Thyroid gland (tissue), 4 donors: Measurements from ENCODE around the gene AMZ2. TPM values are rescaled to one million over a fixed set of nuclear protein-coding genes. Genes with fewer than 3 reads are reported as not detected.
"Not testable (repeated sequence)": the region's sequence is repeated elsewhere in the genome, so short reads cannot be mapped to it uniquely, and the experiment has no call there.

Source experiments
- DNase-seq, 2 donors: peaks; one replicate each; pipeline ENCODE4 v3.0.0-alpha.2; 2019
- H3K27ac ChIP-seq, 3 donors: fragments of 200-600 bp; sonication (generic); 1 replicate in 2 of 3; 2 replicates in 1 of 3; pipeline ENCODE4 v1.5.1; 2016 to 2019; ENCODE audit warnings: mild to moderate bottlenecking in 1 of 3, moderate library complexity in 1 of 3
- H3K27me3 ChIP-seq: fragments of 200-600 bp; sonication (generic); one replicate; pipeline ENCODE4 v1.5.1; 2019
- H3K36me3 ChIP-seq, 2 donors: fragments of 200-600 bp; sonication (generic); one replicate each; pipeline ENCODE4 v1.5.1; 2016 to 2019
- H3K4me1 ChIP-seq, 2 donors: fragments of 200-600 bp; sonication (generic); one replicate each; pipeline ENCODE4 v1.5.1; 2017 to 2019
- H3K4me3 ChIP-seq, 3 donors: fragments of 200-600 bp; sonication (generic); replicated peaks in 1 of 3; 1 replicate in 2 of 3; 2 replicates in 1 of 3; pipeline ENCODE4 v1.5.1; 2016; ENCODE audit warnings: mild to moderate bottlenecking in 1 of 3
- H3K9me3 ChIP-seq: fragments of 200-600 bp; sonication (generic); one replicate; pipeline ENCODE4 v1.5.1; 2017
- POLR2A ChIP-seq, 2 donors: fragments of 450-650 bp; IDR thresholded peaks; one replicate each; pipeline ENCODE4 v1.6.1; 2017; ENCODE audit warnings: antibody characterized with exemption in 2 of 2, mild to moderate bottlenecking in 2 of 2, moderate library complexity in 1 of 2
- WGBS, 2 donors: methylation state at CpG; one replicate each; pipeline ENCODE4 v1.1.5; 2017; 5-methylcytosine and 5-hydroxymethylcytosine counted together
- intact Hi-C: fragments of 100-400 bp; cut with DNase I; formaldehyde crosslinking; loops from one replicate; pipeline ENCODE4 v1.15.1; 2023
- total RNA-seq, 4 donors: library from RNA; depleted of rRNA; stranded (reverse); fragments of >200 nt; gene quantifications; one replicate each; pipeline ENCODE4 v1.2.3, GENCODE V29; 2016
- TF ChIP-seq, protein P1 (sequence below), 6 experiments: fragments of 200-600 bp in 3 of 6; fragments of 450-650 bp in 3 of 6; sonication (generic) in 3 of 6; IDR thresholded peaks; one replicate each; pipeline ENCODE4 v1.5.1; 2016 to 2019; ENCODE audit warnings: antibody characterized with exemption in 6 of 6, mild to moderate bottlenecking in 2 of 6, inconsistent platforms in 1 of 6, moderate library complexity in 1 of 6

Gene AMZ2
- total RNA-seq, 4 donors from 2014 or later: 25.0 to 72.1 (median 63.1) TPM

DNA sequence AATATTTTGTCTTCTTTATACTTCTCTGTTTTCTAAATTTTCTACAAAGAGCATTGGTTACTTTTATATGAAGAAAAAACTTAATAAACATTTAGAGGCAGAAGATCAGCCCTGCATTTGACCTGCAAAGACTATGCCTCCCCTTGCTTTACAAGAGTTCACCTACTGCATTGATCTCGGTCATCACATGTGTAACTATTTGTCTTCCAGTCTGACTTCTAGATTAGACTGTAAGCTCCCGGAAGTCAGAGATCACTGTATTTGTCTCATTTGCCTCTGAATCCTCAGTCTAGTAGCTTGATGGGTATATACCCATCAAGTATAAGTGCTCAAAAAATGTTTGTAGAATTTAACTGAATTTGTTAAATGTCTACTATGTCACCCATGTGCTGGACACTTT is 27.7 kb upstream of the AMZ2 start:
- H3K36me3 ChIP-seq, DNase-seq, H3K27me3 ChIP-seq, H3K27ac ChIP-seq, intact Hi-C loops, H3K9me3 ChIP-seq, H3K4me1 ChIP-seq, H3K4me3 ChIP-seq: not testable (repeated sequence)
- 94 to 97% methylated on average over 2 of the region's 2 CpGs for WGBS, 2 donors

DNA sequence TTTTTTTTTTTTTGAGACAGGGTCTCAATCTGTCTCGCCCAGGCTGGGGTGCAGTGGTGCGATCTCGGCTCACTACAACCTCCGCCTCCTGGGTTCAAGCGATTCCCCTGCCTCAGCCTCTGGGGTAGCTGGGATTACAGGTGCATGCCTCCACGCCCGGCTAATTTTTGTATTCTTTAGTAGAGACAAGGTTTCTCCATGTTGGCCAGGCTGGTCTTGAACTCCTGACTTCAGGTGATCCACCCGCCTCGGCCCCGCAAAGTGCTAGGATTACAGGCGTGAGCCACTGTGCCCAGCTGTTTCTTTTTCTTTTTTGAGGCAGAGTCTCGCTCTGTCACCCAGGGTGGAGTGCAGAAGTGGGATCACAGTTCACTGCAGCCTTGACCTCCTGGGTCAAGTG is 27.1 kb upstream of the AMZ2 start:
- H3K4me3 ChIP-seq, H3K27ac ChIP-seq, H3K27me3 ChIP-seq, H3K36me3 ChIP-seq, intact Hi-C loops, H3K9me3 ChIP-seq, DNase-seq, H3K4me1 ChIP-seq: not testable (repeated sequence)
- 96 to 97% methylated on average over 12 of the region's 12 CpGs for WGBS, 2 donors

DNA sequence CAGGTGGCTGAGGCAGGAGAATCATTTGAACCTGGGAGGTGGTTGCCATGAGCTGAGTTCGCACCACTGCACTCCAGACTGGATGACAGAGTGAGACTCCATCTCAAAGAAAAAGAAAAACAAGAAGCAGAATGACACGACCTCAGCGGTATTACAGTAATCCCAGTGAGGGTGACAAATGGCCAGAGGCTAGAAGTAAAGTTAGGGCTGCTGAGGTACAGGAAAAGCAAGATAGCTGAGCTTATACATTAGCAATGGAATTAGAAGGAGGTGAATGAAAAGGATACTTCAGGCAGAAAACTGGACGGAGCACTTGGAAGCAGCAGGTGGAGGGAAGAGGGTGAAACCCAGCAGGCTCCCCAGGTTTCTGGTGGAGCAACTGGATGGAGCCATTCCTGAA is 26.1 kb upstream of the AMZ2 start:
- H3K9me3 ChIP-seq: no peaks in the 10 kb centered on the region
- no peaks in the 10 kb centered on the region for H3K36me3 ChIP-seq
- no peak overlapping the region for H3K4me3 ChIP-seq
- TF ChIP-seq, protein P1, sequence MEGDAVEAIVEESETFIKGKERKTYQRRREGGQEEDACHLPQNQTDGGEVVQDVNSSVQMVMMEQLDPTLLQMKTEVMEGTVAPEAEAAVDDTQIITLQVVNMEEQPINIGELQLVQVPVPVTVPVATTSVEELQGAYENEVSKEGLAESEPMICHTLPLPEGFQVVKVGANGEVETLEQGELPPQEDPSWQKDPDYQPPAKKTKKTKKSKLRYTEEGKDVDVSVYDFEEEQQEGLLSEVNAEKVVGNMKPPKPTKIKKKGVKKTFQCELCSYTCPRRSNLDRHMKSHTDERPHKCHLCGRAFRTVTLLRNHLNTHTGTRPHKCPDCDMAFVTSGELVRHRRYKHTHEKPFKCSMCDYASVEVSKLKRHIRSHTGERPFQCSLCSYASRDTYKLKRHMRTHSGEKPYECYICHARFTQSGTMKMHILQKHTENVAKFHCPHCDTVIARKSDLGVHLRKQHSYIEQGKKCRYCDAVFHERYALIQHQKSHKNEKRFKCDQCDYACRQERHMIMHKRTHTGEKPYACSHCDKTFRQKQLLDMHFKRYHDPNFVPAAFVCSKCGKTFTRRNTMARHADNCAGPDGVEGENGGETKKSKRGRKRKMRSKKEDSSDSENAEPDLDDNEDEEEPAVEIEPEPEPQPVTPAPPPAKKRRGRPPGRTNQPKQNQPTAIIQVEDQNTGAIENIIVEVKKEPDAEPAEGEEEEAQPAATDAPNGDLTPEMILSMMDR (IDR thresholded peaks at IDR 0.05): no peak
- TF ChIP-seq POLR2A (IDR thresholded peaks at IDR 0.05): no peak
- H3K27me3 ChIP-seq: no peaks in the 10 kb centered on the region
- no peak overlapping the region for H3K27ac ChIP-seq
- WGBS, 2 donors: 81 to 85% methylated on average over 4 of the region's 4 CpGs
- no peaks in the 10 kb centered on the region for H3K4me1 ChIP-seq
- intact Hi-C loops: no loop called here
- no peak for DNase-seq

DNA sequence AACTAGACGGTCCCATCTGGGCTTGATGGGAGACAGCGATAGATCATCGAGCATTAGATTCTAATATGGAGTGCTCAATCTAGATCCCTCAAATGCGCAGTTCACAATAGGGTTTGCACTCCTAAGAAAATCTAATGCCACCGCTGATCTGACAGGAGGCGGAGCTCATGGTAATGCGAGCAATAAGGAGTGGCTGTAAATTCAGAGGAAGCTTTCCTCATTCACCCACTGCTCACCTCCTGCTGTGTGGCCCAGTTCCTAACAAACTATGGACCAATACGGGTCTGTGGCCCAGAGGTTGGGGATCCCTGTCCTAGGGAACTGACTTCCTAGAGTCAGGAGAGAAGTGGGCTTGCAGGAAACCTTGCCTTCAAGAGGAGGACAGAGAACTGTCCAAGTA is 25.2 kb upstream of the AMZ2 start:
- WGBS, 2 donors: 95 to 97% methylated on average over 8 of the region's 8 CpGs
- no peak for DNase-seq
- intact Hi-C loops: no loop called here
- Histone ChIP-seq H3K36me3 (no peaks in the 10 kb centered on the region), H3K27ac (no peak overlapping the region), H3K4me3 (no peak overlapping the region), H3K4me1 (no peaks in the 10 kb centered on the region), H3K27me3 (no peaks in the 10 kb centered on the region), H3K9me3 (no peaks in the 10 kb centered on the region)
- no peak for TF ChIP-seq POLR2A (IDR thresholded peaks at IDR 0.05)
- TF ChIP-seq, protein P1 (IDR thresholded peaks at IDR 0.05): no peak

DNA sequence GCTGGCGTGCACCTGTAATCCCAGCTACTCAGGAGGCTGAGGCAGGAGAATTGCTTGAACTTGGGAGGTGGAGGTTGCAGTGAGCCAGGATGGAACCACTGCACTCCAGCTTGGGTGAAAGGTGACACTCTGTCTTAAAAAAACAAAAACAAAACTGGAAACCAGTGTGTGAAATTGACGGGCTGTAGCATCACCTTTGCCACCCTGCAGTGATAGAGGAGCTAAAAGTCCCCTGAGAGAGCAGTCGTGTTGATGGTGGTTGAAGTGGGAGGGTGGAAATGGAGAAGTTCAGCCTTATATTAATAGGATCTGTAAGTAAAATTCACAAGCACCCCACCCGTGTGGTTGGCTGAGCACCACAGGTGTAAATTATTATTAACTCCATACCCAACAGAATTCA is 22.8 kb upstream of the AMZ2 start:
- H3K27ac ChIP-seq, intact Hi-C loops, H3K27me3 ChIP-seq, DNase-seq, H3K4me3 ChIP-seq, H3K4me1 ChIP-seq, H3K36me3 ChIP-seq, H3K9me3 ChIP-seq: not testable (repeated sequence)
- 80 to 89% methylated on average over 4 of the region's 4 CpGs for WGBS, 2 donors

DNA sequence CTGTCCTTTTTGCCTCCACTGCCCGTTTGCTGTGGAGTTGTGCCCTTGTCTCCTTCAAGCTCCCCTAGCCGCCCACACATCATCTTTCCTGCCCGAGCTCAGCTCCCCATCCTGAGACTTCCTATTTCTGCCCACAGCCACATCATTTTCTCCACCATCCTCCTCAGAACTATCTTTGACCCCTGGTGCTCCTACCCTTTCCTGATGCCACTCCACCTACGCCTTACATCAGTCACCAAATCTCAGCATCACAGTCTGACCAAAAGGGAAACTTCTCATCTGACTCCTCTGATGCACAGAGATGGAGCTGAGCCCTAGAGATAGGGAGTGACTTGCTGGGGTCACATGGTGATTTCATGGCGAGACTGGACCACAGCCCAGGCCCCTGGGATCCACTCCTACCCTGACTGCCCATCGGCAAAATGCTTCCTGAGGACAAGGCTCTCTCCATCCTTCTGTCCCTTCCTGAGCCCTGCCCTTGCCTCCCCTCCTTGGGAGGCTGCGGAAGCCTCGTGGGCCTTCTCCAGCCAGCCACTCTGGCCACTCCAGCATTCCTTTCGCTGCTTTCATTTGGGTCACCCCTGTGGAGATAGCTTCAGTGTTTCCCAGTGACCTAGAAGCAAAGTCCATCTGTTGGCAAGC is 19.7 kb upstream of the AMZ2 start:
- intact Hi-C loops, H3K36me3 ChIP-seq, H3K27me3 ChIP-seq, H3K4me3 ChIP-seq, H3K4me1 ChIP-seq, DNase-seq, H3K9me3 ChIP-seq, H3K27ac ChIP-seq: not testable (repeated sequence)
- 91 to 95% methylated on average over 9 of the region's 9 CpGs for WGBS, 2 donors

DNA sequence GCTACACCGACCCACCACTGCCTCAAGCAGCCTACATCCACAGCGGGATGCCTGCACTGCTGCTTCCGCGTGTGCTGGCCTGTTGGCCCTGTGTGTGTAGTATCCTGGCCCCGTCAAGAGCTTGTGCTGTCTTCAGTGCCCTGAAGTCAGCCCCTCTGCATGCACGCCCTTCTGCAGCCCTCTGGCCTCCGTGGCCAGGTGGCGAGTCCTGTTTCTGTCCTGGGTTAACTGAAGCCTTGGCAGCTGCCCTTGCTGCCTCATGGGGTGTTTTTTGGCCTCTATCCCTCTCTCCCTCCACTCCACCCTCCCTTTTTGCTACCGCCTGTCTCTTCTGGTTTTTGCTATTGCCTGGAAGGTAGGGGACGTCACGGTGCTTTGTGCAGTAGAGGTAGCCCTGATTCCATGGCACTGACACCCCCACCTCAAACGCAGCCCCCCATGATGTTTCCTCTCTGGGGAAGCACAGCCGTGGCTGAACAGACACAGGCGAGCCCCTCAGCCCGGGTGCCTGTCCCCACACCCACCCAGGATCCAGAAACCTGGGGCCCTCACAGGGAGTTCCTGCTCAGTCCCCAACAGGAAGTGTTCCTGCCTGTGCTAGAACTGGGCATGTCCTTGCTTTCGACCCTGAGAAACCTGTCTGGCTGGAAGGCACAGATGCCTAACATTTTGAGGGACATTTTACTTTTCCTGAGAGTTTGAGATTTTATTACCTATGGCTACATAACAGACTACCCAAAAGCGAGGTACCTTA is 18.8 kb upstream of the AMZ2 start:
- H3K36me3 ChIP-seq: no peaks in the 10 kb centered on the region
- H3K4me3 ChIP-seq: no peak overlapping the region
- H3K9me3 ChIP-seq: no peaks in the 10 kb centered on the region
- H3K27me3 ChIP-seq: no peaks in the 10 kb centered on the region
- TF ChIP-seq POLR2A (IDR thresholded peaks at IDR 0.05): no peak
- TF ChIP-seq, protein P1 (IDR thresholded peaks at IDR 0.05): no peak
- intact Hi-C loops: no loop called here
- H3K4me1 ChIP-seq: no peaks in the 10 kb centered on the region
- WGBS, 2 donors: 83 to 85% methylated on average over 17 of the region's 17 CpGs
- H3K27ac ChIP-seq: no peak overlapping the region
- no peak for DNase-seq
